ENCODE measurements around the gene ARL4D.
"Not testable (repeated sequence)": the region's sequence is repeated elsewhere in the genome, so short reads cannot be mapped to it uniquely, and the experiment has no call there.

Gene ARL4D

DNA sequence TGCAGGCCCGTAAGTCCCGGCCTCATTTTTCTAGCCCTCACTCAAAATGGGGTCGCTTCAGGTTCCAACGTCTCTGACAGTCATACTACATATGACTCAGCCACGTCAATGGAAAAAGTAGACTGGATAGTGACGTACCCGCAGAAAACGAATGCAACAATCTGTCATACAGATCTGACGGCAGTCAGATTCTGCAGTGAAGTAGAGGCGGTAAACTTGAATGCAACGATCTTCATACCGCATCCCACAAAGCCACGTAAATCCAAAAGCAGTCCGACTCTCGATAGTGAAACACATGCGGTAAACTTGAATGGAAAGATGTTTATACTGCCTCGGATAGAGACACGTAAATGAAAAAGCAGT is 38.4 kb upstream of the ARL4D start:
- Histone ChIP-seq H3K27ac (ENCODE audit: low read depth, low read length) (no peak overlapping the region), H3K27me3 (ENCODE audit: control insufficient read depth, insufficient read depth, low read length) (peaks cover 41% of the 10 kb centered on the region), H3K9me3 (ENCODE audit: control insufficient read depth, insufficient read depth, low read depth, low read length) (no peaks in the 10 kb centered on the region), H3K9ac (ENCODE audit: low read length) (peak overlapping the region; percentile 71), H3K4me1 (ENCODE audit: control insufficient read depth, insufficient read depth, low read length) (peaks cover 15% of the 10 kb centered on the region; the same call in 1 of the 2 replicates), H3K36me3 (ENCODE audit: control insufficient read depth, insufficient read depth, low read length) (no peaks in the 10 kb centered on the region; the same call in 1 of the 2 replicates), H3K4me3 (ENCODE audit: low read depth, low read length) (peak overlapping the region; percentile 67)

DNA sequence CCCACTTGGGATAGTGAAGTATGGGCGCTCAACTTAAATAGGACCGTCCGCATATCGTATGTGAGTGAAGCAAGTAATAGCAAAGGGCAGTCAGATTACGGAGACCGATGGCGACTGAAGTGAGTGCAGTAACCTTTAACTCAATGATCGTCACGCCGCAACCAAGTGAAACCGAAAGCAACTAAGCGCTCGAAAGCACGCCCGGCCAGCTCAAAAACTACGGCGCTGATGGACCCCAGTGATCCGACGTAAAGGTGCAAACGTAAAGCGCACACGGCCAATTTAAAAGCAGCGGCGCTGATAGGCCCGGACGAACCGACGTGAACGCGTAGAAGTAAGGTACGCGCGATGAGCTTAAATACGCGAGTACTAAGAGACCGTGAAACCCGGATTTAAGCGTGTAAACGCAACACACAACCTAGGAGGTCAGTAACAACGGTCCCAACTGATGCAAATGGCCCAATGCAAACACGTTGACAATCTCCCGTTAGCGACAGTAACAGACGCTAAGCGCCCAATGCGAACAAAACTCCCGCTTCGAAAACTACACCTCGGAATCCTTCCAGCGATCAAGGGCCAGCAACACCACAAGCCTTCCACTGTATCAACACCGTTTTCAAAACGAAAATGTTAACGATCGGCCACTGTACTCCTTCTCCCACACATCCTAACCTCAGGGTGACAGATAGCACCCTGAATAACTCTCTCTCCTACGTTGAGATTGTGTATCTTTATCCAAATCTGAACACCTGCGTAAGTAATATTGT is 37.9 kb upstream of the ARL4D start:
- no peaks in the 10 kb centered on the region; the same call in 1 of the 2 replicates for H3K36me3 ChIP-seq (ENCODE audit: control insufficient read depth, insufficient read depth, low read length)
- H3K9ac ChIP-seq (ENCODE audit: low read length), result peak overlapping the region; percentile 96
- no peaks in the 10 kb centered on the region for H3K9me3 ChIP-seq (ENCODE audit: control insufficient read depth, insufficient read depth, low read depth, low read length)
- H3K4me3 ChIP-seq (ENCODE audit: low read depth, low read length), result peak overlapping the region; percentile 72
- H3K4me1 ChIP-seq (ENCODE audit: control insufficient read depth, insufficient read depth, low read length), result peaks cover 12% of the 10 kb centered on the region; the same call in 1 of the 2 replicates
- peaks cover 41% of the 10 kb centered on the region for H3K27me3 ChIP-seq (ENCODE audit: control insufficient read depth, insufficient read depth, low read length)
- peak overlapping the region; percentile 99 for H3K27ac ChIP-seq (ENCODE audit: low read depth, low read length)

DNA sequence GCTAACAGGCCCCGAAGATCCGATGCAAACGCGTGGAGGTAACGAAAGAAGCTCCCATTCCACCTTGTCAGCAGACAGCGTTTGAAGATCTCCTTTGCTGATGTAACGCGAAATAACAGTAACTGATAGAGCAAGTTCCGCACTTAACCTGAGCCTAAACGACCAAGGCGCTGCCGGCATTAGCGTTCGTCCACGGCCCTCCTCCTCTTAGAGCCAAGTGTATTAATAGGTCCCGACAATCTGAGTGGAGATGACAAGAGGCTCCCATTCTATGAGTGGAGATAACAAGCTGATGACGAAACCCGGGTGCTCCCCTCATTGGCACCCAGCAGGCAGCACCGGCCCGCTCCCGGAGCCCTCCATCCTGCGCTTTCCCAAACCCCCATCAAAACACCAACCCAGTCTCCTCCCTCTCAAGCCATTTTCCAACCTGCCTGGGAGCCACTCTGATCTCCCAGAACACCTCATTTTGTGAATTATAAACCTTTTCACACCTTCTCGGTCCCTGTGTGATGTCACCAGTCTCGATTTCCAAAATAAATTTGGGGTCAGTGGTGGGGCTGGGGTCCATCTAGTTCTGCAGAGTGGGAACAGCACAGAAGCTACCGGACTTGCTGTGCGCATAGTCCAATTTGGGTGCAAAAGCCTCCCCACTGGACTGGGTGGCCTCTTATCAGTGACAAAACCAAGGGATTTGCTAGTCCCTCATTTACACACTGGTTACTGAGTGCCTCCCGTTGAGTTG is 35.4 kb upstream of the ARL4D start:
- Histone ChIP-seq H3K27ac (ENCODE audit: low read depth, low read length) (no peak overlapping the region), H3K4me1 (ENCODE audit: control insufficient read depth, insufficient read depth, low read length) (peaks cover 20% of the 10 kb centered on the region), H3K9ac (ENCODE audit: low read length) (no peak overlapping the region)

DNA sequence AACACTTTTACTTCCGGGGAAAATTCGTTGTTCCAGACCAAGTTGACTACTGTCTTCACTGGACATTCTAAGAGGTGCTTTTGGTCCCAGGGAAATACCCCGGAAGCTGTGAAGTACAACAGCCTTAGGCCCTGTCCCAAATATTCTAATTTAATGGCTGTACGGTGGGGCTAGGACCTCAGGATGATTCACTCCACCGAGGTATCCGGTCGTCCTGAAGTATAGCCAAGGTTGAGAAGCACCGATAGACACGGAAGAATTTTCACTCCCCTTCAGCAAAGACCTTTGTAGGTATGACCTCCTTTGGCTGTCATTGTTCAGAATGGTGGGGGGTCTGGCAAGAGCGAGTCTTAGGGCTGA is 34.9 kb upstream of the ARL4D start:
- Histone ChIP-seq H3K9ac (ENCODE audit: low read length) (no peak overlapping the region), H3K27me3 (ENCODE audit: control insufficient read depth, insufficient read depth, low read length) (peaks cover 14% of the 10 kb centered on the region; the same call in 1 of the 2 replicates), H3K9me3 (ENCODE audit: control insufficient read depth, insufficient read depth, low read depth, low read length) (no peaks in the 10 kb centered on the region)

More for the DNA sequence above, 35.4 kb upstream of the ARL4D start:
- no peak overlapping the region for H3K4me3 ChIP-seq (ENCODE audit: low read depth, low read length)
- H3K27me3 ChIP-seq (ENCODE audit: control insufficient read depth, insufficient read depth, low read length), result peaks cover 19% of the 10 kb centered on the region
- no peaks in the 10 kb centered on the region for H3K9me3 ChIP-seq (ENCODE audit: control insufficient read depth, insufficient read depth, low read depth, low read length)
- H3K36me3 ChIP-seq (ENCODE audit: control insufficient read depth, insufficient read depth, low read length), result no peaks in the 10 kb centered on the region

DNA sequence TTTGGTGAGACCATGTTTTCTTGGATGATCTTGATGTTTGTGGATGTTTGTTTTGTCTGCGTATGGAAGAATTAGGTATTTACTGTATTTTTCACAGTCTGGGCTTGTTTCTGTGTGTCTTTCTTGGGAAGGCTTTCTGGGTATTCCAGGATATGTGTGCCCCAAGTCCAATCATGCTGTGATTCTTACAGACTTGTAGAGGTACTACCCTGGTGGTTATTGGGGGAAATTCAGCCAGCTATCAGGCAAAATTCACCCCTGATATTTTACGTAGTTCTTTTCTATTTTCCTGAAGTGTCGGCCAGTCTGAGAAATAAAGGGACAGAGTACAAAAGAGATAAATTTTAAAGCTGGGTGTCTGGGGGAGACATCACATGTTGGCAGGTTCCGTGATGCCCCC is 33.4 kb upstream of the ARL4D start:
- no peaks in the 10 kb centered on the region for H3K36me3 ChIP-seq (ENCODE audit: control insufficient read depth, insufficient read depth, low read length)
- peaks cover 26% of the 10 kb centered on the region for H3K4me1 ChIP-seq (ENCODE audit: control insufficient read depth, insufficient read depth, low read length)
- H3K27me3 ChIP-seq (ENCODE audit: control insufficient read depth, insufficient read depth, low read length), result 0 out of 2 replicates have a peak, but pooled peaks cover 5% of the 10 kb centered on the region
- no peak overlapping the region for H3K27ac ChIP-seq (ENCODE audit: low read depth, low read length)
- H3K9me3 ChIP-seq (ENCODE audit: control insufficient read depth, insufficient read depth, low read depth, low read length), result no peaks in the 10 kb centered on the region
- H3K4me3 ChIP-seq (ENCODE audit: low read depth, low read length), result no peak overlapping the region
- H3K9ac ChIP-seq (ENCODE audit: low read length), result no peak overlapping the region

More for the DNA sequence above, 34.9 kb upstream of the ARL4D start:
- no peak overlapping the region for H3K27ac ChIP-seq (ENCODE audit: low read depth, low read length)
- H3K36me3 ChIP-seq (ENCODE audit: control insufficient read depth, insufficient read depth, low read length), result no peaks in the 10 kb centered on the region
- H3K4me1 ChIP-seq (ENCODE audit: control insufficient read depth, insufficient read depth, low read length), result peaks cover 20% of the 10 kb centered on the region
- H3K4me3 ChIP-seq (ENCODE audit: low read depth, low read length), result no peak overlapping the region

DNA sequence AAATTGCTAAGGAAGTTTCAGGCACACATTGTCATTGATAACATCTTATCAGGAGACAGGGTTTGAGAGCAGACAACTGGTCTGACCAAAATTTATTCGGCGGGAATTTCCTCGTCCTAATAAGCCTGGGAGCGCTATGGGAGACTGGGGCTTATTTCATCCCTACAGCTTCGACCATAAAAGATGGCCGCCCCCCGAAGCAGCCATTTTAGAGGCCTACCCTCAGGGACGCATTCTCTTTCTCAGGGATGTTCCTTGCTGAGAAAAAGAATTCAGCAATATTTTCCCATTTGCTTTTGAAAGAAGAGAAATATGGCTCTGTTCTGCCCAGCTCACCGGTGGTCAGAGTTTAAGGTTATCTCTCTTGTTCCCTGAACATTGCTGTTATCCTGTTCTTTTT is 32.9 kb upstream of the ARL4D start:
- H3K9me3 ChIP-seq (ENCODE audit: control insufficient read depth, insufficient read depth, low read depth, low read length); H3K36me3 ChIP-seq (ENCODE audit: control insufficient read depth, insufficient read depth, low read length); H3K27ac ChIP-seq (ENCODE audit: low read depth, low read length); H3K4me3 ChIP-seq (ENCODE audit: low read depth, low read length); H3K9ac ChIP-seq (ENCODE audit: low read length); H3K27me3 ChIP-seq (ENCODE audit: control insufficient read depth, insufficient read depth, low read length): not testable (repeated sequence)
- H3K4me1 ChIP-seq (ENCODE audit: control insufficient read depth, insufficient read depth, low read length), result peaks cover 26% of the 10 kb centered on the region

DNA sequence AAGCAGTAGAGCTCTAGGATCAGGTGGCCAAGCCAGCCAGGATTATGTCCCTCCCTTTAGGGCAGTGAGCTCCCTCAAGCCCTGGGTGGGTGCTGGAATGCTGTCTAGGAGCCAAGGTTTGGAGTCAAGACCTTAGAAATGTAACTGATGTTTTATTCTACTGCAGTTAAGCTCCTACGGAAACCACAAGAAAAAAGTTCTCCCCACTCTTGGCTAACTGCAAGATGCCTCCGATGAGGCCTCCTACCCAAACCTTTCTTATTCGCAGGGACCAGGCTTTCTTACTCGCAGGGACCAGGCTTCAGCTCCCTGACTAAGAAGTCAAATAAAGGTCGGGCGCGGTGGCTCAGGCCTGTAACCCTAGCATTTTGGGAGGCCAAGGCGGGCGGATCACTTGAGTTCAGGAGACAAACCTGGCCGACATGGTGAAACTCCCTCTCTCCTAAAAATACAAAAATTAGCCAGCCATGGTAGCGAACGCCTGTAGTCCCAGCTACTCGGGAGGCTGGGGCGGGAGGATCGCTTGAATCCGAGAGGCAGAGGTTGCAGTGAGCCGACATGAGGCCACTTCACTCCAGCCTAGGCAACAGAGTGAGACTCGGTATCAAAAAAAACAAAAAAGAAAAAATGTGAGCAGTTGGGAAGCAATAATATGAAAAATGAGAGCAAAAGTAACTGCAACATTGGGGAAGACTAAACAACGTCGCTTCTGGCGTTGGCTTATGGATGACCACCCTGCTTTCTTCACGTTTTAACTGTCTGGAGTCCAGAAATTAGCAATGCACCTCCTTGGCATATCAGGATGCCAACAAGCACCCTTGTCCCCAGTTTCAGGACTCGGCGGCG is 31.7 kb upstream of the ARL4D start:
- Histone ChIP-seq H3K4me3 (ENCODE audit: low read depth, low read length) (no peak overlapping the region), H3K4me1 (ENCODE audit: control insufficient read depth, insufficient read depth, low read length) (peaks cover 30% of the 10 kb centered on the region), H3K27me3 (ENCODE audit: control insufficient read depth, insufficient read depth, low read length) (0 out of 2 replicates have a peak, but pooled peaks cover 5% of the 10 kb centered on the region)

DNA sequence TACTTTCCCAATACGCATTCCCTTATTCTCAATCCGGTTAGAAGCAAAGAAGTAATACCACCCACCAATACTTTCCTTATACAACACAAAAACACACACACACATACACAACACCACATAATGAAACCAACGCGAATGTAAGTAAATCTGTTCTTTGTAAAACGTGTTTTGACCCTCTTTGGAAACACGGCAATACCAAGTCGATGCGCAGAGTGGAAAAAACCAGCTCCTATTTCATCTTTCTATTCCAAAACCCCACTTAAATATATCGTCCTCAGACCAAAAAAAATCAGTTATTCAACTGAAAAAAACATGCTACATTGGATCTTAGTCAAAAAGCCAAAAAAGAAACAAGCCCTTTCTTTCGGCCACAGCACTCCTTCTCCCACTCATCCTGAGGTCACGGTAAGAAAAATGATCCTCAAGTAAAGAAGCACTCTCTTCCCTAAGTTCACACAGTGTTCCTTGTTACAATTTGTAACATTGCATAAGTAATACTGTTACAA is 31.0 kb upstream of the ARL4D start:
- Histone ChIP-seq H3K27ac (ENCODE audit: low read depth, low read length) (peak overlapping the region; percentile 99), H3K4me3 (ENCODE audit: low read depth, low read length) (peak overlapping the region; percentile 62)

More for the DNA sequence above, 31.7 kb upstream of the ARL4D start:
- H3K27ac ChIP-seq (ENCODE audit: low read depth, low read length), result peak overlapping the region; percentile 13; the same call in 1 of the 2 replicates
- H3K36me3 ChIP-seq (ENCODE audit: control insufficient read depth, insufficient read depth, low read length), result no peaks in the 10 kb centered on the region
- H3K9ac ChIP-seq (ENCODE audit: low read length), result peak overlapping the region; percentile 20
- H3K9me3 ChIP-seq (ENCODE audit: control insufficient read depth, insufficient read depth, low read depth, low read length), result no peaks in the 10 kb centered on the region

DNA sequence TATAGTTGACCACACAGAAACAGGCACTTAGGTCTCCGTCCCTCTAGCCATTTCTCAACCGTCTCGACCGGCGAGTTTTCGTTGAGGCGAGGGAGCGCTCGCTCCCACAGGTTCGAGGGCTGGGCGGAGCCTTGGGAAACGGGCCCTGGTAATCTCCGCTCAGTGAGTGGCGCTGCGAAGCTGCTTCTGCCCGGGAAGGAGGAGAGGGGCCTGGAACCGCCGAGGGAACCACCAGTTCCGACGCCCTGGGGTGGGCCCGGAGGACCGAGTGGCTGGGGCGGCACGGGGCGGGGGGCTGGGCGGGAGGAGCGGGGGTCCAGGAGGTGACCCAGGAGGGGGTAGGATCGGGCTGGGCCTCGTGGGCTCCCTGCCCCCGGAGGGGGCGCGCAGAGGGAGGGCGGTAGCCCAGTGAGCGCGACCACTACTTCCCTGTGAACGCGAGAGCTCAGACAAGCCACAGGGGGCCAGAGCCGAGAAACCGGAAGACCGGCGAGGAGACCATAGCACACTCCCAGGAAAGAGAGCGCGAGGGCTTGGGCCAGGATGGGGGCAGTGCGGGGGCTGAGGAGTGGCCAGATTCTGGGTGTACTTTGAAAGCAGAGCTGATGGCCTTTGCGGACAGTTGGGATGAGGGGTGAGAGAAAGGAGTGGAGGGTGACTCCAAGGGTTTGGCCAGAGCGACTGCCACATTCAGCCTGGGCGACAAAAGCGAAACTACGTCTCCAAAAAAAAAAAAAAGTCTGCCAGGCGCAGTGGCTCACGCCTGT is 29.9 kb upstream of the ARL4D start:
- Histone ChIP-seq H3K27ac (ENCODE audit: low read depth, low read length) (peak overlapping the region; percentile 99), H3K9me3 (ENCODE audit: control insufficient read depth, insufficient read depth, low read depth, low read length) (no peaks in the 10 kb centered on the region), H3K9ac (ENCODE audit: low read length) (peak overlapping the region; percentile 98), H3K36me3 (ENCODE audit: control insufficient read depth, insufficient read depth, low read length) (no peaks in the 10 kb centered on the region), H3K27me3 (ENCODE audit: control insufficient read depth, insufficient read depth, low read length) (0 out of 2 replicates have a peak, but pooled peaks cover 4% of the 10 kb centered on the region), H3K4me3 (ENCODE audit: low read depth, low read length) (peak overlapping the region; percentile 62), H3K4me1 (ENCODE audit: control insufficient read depth, insufficient read depth, low read length) (peaks cover 27% of the 10 kb centered on the region)

More for the DNA sequence above, 31.0 kb upstream of the ARL4D start:
- Histone ChIP-seq H3K36me3 (ENCODE audit: control insufficient read depth, insufficient read depth, low read length) (no peaks in the 10 kb centered on the region), H3K27me3 (ENCODE audit: control insufficient read depth, insufficient read depth, low read length) (0 out of 2 replicates have a peak, but pooled peaks cover 5% of the 10 kb centered on the region), H3K9ac (ENCODE audit: low read length) (peak overlapping the region; percentile 98), H3K9me3 (ENCODE audit: control insufficient read depth, insufficient read depth, low read depth, low read length) (no peaks in the 10 kb centered on the region), H3K4me1 (ENCODE audit: control insufficient read depth, insufficient read depth, low read length) (peaks cover 27% of the 10 kb centered on the region)

DNA sequence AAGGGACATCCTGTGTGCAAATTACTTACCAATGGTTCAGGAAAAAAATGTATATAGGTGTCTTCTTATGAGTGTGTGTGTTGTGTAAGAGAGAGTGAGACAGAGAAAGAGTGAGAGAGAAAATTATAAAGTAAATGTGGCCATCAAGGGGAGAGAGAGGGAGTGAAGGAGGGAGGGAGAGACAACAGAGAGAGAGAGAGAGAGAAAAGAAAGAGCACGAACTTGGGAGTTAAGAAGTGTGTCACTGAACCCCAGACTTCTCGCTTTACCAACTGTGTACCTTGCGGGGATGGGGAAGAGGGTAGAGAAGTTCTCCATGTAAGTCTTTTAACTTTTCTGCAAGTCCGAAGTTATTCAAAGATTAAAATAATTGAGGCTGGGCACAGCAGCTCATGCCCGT is 28.8 kb upstream of the ARL4D start:
- no peak overlapping the region for H3K9ac ChIP-seq (ENCODE audit: low read length)
- H3K27me3 ChIP-seq (ENCODE audit: control insufficient read depth, insufficient read depth, low read length), result no peaks in the 10 kb centered on the region
- H3K4me1 ChIP-seq (ENCODE audit: control insufficient read depth, insufficient read depth, low read length), result peaks cover 27% of the 10 kb centered on the region
- H3K9me3 ChIP-seq (ENCODE audit: control insufficient read depth, insufficient read depth, low read depth, low read length), result no peaks in the 10 kb centered on the region
- no peaks in the 10 kb centered on the region for H3K36me3 ChIP-seq (ENCODE audit: control insufficient read depth, insufficient read depth, low read length)
- H3K27ac ChIP-seq (ENCODE audit: low read depth, low read length), result peak overlapping the region; percentile 99; the same call in 1 of the 2 replicates
- H3K4me3 ChIP-seq (ENCODE audit: low read depth, low read length), result no peak overlapping the region
